Dedifferentiated amniotic fluid mesenchymal stem cell (primary cell): ENCODE results near the gene TIPIN.
"Not testable (repeated sequence)": the region's sequence is repeated elsewhere in the genome, so short reads cannot be mapped to it uniquely, and the experiment has no call there.

Experiments used
- DNase-seq: peaks from one replicate; pipeline ENCODE4 v3.0.0-alpha.2; 2016; ENCODE audit errors: extremely low spot score

The TIPIN gene

DNA sequence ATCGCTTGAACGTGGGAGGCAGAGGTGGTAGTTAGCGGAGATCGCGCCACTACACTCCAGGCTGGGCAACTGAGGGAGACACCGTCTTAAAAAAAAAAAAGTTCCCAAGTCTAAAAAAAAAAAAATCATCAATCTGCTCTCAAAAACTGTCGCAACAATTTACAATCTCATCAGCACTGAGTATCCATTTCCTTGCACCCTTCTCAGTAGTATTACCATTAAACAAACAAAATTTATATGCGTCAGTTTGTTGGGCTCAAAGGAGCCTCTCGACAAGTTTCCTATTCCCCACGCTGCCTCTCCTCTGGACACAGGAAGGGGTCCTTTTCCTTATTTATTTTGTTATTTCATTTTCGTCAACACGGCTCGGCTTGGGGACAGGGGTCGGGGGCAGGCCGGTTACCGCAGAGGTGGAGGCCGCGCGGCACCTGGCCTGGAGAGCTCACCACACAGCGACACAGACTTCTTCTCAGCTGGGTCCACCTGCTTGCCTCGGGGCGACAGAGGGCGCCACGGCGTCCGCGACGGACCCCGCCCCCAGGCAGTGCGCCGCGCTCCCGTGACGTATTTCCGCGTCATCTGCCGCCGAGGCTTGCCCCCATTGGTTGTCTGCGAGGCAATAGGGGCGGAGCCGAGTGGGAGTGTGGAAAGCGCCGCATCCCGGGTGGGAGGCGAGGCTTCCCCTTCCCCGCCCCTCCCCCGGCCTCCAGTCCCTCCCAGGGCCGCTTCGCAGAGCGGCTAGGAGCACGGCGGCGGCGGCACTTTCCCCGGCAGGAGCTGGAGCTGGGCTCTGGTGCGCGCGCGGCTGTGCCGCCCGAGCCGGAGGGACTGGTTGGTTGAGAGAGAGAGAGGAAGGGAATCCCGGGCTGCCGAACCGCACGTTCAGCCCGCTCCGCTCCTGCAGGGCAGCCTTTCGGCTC lies 30.0 kb upstream of the TIPIN start, which contains the start of gene MAP2K1:
MAP2K1 (plus strand) TSS at position 709 of the 920 bp plus-strand sequence. CDS start 436 bp downstream, outside the sequence.
- peak; percentile 96 for DNase-seq

DNA sequence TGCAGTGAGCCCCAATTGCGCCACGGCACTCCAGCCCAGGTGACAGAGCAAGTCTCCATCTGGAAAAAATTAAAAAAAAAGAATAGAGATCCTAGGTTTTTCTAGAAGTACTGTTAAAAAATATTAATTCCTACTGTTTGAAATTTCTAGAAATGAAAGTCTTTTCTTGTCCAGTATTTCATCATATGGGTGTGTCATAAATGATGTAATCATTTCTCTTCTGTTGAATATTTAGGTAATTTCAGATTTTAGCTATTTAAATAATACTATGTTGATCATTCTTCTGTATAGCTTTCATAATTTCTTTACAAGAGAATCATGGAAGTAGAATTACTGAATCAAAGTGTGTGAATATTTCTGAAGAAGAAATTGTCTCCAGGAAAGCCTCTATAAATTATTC lies 24.9 kb upstream of the TIPIN start:
- not testable (repeated sequence) for DNase-seq

DNA sequence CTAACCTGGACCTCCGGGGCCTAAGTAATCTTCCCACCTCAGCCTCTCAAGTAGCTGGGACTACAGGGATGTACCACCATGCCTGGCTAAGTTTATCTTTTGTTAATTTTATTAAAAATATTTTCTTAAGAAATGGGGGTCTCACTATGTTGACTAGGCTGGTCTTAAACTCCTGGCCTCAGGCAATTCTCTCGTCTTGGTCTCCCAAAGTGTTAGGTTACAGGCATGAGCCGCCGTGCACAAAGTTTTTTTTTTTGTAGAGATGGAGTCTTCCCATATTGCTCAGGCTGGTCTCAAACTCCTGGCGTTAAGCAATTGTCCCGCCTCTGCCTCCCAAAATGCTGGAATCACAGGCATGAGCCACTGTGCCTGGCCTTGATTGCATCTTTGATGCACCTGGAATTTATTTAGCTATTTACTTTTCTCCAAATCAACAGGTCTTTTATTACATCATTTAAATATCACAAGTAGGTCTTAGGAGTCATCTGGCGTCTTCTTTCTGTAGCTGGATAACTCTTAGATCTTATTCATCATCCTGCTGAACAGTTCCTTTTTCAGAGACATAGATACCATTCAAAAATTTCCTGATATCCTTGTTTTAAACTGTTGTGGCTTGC lies 22.4 kb upstream of the TIPIN start:
- no peak for DNase-seq

DNA sequence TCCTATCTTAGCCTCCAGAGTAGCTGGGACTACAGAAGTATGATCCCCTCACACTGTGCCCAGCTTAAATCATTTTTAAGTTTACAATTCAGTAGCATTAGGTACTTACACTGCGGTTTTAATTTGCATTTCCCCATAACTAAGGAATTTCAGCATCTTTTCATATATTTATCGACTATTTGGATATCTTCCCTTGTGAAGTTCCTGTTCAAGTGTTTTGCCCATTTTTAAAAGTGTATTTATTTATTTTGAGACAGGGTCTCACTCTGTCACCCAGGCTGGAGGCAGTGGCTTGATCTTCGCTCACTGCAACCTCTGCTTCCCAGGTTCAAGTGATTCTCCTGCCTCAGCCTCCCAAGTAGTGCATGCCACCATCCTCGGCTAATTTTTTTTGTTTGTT lies 17.7 kb upstream of the TIPIN start:
- DNase-seq = no peak

DNA sequence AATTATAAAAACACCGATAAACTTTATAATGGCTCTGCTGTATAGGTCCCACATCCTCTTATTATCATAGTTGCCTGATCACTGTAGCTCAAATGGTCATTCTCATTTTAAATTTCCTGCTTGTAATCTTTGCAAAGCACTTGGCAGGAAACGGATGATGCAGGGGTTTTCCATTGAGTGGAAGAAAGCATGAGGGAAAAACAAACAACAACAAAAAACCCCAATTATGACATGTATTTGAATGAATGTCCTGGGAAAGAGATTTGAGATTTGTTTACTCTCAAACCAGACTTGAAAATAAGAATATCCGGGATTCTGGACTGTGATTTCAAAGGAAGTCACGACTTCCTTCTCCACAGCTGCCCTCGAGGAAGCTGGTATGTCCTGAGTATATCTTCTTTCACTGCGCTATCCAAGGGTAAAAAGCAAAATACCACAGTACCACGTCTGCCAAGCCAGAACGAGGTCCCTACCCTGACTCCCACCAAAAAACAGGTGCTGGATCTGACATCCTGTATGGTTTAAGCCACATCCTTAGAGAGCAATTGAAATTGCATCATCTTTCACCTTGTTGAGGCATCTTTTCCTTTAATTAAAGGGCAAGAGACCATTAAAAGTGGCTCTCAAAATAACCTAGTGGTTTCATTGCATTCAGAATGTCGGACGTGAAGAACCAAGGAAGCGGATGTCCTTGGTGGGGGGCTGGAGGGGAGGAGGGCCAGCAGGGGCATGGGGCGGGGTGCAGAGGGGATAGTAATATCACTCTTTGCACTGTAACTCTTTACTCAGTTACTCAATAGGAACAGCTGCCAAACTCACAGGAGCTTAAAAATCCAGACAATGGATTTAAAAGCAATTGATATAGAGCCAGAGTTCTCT lies 13.5 kb upstream of the TIPIN start:
- no peak for DNase-seq

DNA sequence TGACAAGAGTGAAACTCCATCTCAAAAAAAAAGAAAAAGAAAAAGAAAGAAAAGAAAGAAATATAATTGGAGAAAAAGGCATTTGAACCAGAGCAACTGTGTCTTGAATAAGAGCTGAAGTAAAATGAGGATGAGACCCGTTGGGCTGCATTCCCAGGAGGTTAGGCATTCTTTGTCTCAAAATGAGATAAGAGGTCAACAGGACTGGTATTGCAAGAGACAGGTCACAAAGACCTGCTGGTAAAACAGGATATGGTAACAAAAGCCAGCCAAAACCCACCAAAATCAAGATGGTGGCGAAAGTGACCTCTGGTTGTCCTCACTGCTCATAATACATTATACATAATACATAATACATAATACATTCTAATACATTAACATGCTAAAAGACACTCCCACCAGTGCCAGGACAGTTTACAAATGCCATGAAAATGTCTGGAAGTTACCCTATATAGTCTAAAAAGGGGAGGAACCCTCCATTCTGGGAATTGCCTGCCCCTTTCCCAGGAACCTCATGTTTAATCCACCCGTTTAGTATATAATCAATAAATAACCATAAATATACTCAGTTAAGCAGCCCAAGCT lies 8.6 kb upstream of the TIPIN start:
- no peak for DNase-seq

DNA sequence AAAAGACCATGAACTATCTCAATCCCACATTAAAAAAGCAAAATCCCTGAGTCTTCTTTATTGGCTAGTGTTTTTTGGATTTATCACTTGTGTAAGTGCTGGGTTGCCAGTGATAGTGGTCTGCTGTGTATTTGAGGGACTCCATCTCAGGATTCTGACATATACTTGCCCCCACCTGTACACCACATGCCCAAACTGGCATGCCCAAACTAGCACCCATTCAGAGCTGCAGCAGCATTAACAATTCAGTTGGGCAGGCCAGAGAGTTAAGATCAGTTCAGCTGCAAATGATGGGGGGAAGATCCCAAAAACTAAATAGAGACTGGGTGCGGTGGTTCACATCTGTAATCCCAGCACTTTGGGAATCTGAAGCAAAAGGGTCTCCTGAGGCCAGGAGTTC lies 6.3 kb upstream of the TIPIN start:
- DNase-seq = no peak

DNA sequence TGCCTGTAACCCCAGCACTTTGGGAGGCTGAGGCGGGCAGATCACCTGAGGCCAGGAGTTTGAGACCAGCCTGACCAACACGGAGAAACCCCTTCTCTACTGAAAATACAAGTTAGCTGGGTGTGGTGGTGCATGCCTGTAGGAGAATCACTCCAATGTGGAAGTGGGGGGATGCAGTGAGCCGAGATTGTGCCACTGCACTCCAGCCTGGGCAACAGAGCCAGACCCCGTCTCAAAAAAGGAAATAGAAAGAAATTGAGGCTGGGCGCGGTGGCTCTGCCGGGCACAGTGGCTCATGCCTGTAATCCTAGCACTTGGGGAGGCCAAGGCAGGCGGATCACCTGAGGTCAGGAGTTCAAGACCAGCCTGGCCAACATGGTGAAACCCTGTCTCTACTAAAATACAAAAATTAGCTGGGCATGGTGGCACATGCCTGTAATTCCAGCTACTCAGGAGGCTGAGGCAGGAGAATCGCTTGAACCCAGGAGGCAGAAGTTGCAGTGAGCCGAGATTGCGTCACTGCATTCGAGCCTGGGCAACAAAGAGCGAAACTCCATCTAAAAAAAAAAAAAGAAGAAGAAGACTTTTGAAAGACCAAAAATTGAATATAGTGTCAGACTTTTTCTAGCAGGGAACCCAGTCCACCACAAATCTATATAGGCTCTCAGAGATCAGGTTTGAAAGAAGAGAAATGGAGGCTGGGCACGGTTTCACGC lies 5.4 kb upstream of the TIPIN start:
- DNase-seq = not testable (repeated sequence)

DNA sequence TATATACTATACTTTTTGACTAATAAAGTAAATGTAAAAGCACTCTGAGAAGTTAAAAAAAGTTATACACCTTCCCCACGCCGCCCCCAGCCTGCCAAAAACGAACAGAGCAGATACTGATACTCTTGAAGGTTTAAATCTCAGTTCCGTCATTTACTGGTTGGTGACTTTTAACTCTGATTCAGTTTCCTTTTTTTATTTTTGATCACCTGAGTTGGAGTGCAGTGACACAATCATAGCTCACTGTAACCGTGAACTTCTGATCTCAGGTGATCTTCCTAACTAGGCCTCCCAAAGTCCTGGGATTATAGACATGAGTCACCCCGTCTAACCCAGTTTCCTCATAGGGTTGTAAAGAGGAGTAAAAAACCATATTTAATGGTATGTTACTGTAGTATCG lies 3.3 kb upstream of the TIPIN start:
- no peak for DNase-seq

DNA sequence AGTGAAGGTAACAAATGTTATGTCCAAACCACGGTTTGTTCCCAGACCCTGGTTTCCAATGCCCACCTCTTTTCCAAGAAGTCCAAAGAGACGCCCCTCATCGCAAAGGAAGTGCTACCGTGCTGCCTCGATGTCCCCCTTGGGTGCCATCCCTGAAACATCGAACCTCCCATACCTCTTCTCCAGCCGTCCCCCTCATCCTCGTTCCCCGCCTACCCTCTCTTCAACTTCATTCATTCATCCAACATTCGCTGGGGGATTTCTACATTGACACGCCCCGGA lies 467 bp downstream of the TIPIN start:
- no peak for DNase-seq

DNA sequence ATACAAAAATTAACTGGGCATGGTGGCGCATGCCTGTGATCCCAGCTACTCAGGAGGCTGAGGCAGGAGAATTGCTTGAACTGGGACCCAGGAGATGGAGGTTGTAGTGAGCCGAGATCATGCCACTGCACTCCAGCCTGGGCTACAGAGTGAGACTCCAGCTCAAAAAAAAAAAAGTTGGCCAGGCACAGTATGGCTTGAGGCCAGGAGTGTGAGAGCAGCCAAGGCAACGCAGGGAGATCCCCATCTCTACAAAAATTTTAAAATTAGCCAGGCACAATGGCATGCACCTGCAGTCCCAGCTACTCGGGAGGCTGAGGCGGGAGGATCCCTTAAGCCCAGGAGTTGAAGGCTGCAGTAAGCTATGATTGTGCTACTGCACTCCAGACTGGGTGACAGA lies 8.0 kb downstream of the TIPIN start:
- DNase-seq = not testable (repeated sequence)

DNA sequence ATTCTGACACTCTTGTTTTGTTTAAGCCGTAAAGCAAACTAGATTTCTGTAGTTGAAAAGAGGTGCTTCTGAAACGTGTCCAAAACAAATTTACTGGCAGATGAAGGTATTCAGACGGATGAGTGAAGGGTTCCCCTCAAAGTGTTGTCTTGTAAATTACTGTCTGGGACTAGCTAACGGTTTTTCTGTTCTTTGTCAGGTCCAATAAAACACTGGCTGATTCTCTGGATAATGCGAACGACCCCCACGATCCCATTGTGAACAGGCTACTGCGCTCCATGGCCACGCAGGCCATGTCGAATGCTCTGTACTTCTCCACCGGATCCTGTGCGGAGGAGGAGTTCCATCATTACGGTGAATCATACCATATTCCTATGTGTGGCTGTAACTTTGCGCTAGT lies 27.7 kb downstream of the TIPIN start:
- DNase-seq = no peak

DNA sequence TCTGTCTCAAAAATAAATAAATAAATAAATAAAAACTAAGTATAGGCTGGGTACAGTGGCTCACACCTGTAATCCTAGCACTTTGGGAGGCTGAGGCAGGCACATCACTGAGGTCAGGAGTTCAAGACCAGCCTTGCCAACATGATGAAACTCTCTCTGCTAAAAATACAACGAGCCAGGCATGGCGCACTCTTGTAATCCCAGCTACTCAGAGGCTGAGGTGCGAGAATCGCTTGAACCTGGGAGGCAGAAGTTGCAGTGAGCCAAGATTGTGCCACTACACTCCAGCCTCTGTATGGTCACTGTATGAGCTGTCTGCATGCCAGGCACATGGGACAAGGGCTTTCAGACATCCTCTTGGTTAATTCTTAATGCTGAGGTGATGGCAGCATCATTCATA lies 28.7 kb downstream of the TIPIN start:
- DNase-seq = no peak

DNA sequence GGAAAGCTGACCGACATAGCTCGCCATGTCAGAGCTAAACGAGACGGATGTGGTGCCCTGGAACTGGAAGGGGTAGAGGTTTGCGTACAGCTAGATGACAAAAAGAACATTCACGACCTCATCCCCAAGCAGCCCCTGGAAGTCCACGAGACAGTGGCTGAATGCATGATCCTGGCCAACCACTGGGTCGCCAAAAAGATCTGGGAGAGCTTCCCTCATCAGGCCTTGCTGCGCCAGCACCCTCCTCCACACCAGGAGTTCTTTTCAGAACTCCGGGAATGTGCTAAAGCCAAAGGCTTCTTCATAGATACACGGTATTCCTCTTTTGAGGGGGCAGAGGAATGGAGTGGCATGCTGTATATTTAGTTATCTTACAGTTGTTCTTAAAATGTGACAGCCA lies 30.4 kb downstream of the TIPIN start:
- DNase-seq = no peak

DNA sequence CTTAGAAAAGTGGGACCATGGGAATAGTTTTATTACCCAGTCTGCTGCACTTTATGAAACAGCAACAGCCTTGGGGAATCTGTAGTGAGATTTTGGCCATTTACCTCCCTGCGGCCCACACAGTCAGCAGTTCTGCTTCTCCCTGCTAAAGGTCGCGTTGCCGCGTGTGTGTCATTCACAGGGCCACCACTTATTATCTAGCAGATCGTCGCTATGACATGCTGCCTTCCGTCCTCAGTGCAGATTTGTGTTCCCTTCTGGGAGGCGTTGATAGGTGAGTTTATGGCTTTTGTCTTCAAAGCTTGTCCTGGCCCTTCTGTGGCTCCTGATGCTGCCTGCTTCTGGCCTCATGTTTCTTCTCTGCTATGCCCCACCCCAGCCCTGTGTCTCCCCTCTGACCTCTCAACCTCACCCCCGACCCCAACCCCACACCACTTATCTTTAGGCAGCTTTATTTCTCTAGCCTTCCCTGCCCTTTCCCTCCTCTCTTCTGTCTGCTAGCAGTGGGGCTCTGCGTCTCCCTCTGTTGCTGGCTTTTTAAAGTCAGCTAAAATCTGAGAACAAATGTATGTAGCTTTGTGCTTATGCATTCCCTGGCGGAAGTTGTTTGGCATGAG lies 33.1 kb downstream of the TIPIN start:
- no peak for DNase-seq

DNA sequence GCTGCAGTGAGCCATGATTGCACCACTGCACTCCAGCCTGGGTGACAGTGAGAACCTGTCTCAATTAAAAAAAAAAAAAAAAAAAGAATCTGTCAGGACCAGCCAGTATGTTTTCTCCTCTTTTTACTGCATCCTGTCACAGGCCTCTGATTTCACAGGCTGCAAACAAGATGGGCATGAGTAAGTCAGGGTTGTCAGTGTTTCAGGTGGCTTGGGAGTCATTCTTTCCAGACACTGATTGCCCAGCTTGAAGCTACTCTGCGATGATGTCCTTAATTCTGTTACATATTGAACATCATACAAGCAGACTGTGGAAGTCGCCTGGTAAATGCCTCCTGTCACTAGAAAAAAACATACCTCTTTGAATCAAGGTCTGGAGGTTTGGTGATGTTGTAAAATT lies 44.3 kb downstream of the TIPIN start:
- DNase-seq = no peak

DNA sequence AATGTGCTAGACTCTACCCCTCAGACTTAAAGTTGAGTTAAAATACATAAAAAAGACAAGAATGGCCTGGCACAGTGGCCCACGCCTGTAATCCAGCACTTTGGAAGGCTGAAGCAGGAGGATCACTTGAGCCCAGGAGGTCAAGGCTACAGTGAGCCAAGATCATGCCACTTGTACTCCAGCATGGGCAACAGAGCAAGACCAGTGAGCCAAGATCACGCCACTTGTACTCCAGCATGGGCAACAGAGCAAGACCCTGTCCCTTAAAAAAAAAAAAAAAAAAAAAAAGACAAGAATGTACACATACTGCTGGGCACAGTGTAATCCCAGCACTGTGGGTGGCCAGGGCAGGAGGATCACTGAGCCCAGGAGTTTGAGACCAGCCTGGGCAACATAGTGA lies 45.7 kb downstream of the TIPIN start:
- no peak for DNase-seq

DNA sequence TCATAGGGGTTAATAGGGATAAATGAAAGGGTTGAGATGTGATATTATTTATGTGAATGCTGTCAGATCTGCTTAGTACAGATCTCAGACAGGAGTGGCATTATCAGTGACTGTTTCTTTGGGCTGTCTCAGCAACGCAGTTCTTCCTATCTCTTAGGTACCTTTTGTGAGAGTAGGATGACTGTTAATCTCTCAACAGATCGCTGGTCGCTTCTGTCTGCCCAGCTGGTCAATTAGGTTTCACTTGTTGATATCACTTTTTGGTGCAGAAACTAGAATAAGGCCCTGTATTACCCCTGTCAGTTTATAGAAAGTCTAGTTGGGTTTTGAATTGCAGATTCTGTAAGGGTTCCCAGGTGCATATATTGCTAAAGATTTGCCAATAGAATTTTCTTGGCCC lies 46.7 kb downstream of the TIPIN start:
- no peak for DNase-seq

DNA sequence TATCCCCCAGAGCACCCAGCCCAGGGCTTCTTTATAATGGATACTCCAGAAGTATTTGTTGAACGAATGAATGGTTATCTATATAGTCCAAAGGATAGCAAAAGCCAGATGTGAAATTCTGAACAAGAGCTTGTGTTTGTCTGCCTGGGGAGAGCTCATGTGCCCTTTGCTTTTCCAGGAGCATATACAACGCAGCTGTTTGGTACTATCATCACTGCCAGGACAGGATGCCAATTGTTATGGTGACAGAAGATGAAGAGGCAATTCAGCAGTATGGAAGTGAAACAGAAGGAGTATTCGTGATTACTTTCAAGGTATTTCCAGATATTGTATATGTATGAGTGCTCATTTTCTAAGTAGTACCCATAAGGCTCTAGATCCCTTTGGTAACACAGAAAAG lies 48.0 kb downstream of the TIPIN start:
- no peak for DNase-seq

DNA sequence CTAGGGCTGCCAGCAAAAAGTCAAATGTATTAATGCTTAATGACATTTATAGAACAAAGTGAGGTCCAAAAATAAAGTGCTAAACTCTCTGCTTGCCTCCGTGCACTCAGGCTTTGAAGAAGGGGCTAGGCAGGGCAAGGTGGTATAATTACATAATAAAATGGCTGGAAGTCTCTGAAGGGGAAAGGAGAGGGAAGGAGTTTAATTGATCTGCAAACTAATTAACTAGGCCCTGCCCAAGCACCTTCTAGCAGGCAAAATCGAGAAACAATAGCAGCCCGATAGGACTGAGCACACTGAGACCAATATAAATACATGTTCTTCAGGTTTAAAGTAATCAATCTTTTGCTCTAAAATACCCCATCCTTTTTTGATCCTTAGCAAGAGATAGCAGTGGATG lies 50.1 kb downstream of the TIPIN start:
- DNase-seq = no peak

DNA sequence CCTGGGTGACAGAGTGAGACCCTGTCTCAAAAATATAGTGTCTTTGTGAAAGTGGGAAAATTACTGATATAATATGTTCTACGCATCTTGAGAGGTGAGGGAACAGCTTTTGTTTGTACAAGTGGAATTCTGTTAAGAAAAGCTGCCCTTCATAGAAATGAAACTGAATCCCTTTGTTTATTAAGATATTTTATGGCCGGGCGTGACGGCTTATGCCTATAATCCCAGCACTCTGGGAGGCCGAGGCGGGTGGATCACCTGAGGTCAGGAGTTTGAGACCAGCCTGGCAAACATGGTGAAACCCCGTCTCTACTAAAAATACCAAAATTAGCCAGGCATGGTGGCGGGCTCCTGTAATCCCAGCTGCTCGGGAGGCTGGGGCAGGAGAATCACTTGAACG lies 52.1 kb downstream of the TIPIN start:
- not testable (repeated sequence) for DNase-seq
